HuH-7.5 (cell line): ENCODE measurements around the gene HIVEP3.

Experiments used
- DNase-seq: peaks from one replicate; pipeline ENCODE4 v3.0.0; 2011; ENCODE audit warnings: low spot score

HIVEP3 gene

GRCh38 chr1:41611932-41612450 lies 306.7 kb downstream of the HIVEP3 start:
- DNase-seq: no peak

GRCh38 chr1:41611068-41611931 lies 307.4 kb downstream of the HIVEP3 start:
- no peak for DNase-seq

GRCh38 chr1:41610361-41610760 lies 308.4 kb downstream of the HIVEP3 start:
- DNase-seq: no peak

GRCh38 chr1:41609166-41609883 lies 309.4 kb downstream of the HIVEP3 start:
- DNase-seq: no peak

- no peak for DNase-seq
These were observed 310.5 kb downstream of the HIVEP3 start for GRCh38 chr1:41608211-41608610.

- DNase-seq: no peak
These were observed 310.9 kb downstream of the HIVEP3 start for GRCh38 chr1:41607808-41608207.

GRCh38 chr1:41599912-41600311 lies 318.8 kb downstream of the HIVEP3 start:
- DNase-seq: no peak

GRCh38 chr1:41598325-41598724 lies 320.4 kb downstream of the HIVEP3 start:
- DNase-seq: no peak

- DNase-seq: no peak
These were observed 326.1 kb downstream of the HIVEP3 start for GRCh38 chr1:41592451-41593125.

- DNase-seq: no peak
These were observed 326.8 kb downstream of the HIVEP3 start for GRCh38 chr1:41591891-41592290.

GRCh38 chr1:41590331-41590730 lies 328.4 kb downstream of the HIVEP3 start:
- DNase-seq: no peak

- DNase-seq: no peak
These were observed 329.3 kb downstream of the HIVEP3 start for GRCh38 chr1:41589395-41589794.

- no peak for DNase-seq
These were observed 330.3 kb downstream of the HIVEP3 start for GRCh38 chr1:41588334-41588875.

- DNase-seq: no peak
These were observed 330.9 kb downstream of the HIVEP3 start for GRCh38 chr1:41587791-41588190.

- DNase-seq: no peak
These were observed 332.5 kb downstream of the HIVEP3 start for GRCh38 chr1:41586230-41586629.

- no peak for DNase-seq
These were observed 334.8 kb downstream of the HIVEP3 start for GRCh38 chr1:41583658-41584547.

GRCh38 chr1:41582851-41583657 lies 335.7 kb downstream of the HIVEP3 start:
- no peak for DNase-seq

GRCh38 chr1:41582351-41582750 lies 336.4 kb downstream of the HIVEP3 start:
- no peak for DNase-seq

- no peak for DNase-seq
These were observed 336.8 kb downstream of the HIVEP3 start for GRCh38 chr1:41582004-41582325.

- DNase-seq: no peak
These were observed 337.3 kb downstream of the HIVEP3 start for GRCh38 chr1:41581216-41582003.
